Ascending aorta (tissue), 2 donors: ENCODE data around the gene GRIN1. TPM values are rescaled to one million over a fixed set of nuclear protein-coding genes. Genes with fewer than 3 reads are reported as not detected.

Source experiments
- DNase-seq, 2 donors: peaks; one replicate each; pipeline ENCODE4 v3.0.0-alpha.2; 2019; ENCODE audit warnings: low spot score in 2 of 2
- H3K27ac ChIP-seq, 2 donors: fragments of 200-600 bp; sonication (generic); one replicate each; pipeline ENCODE4 v1.5.1; 2016 to 2017; ENCODE audit warnings: mild to moderate bottlenecking in 1 of 2
- H3K27me3 ChIP-seq: fragments of 200-600 bp; sonication (generic); one replicate; pipeline ENCODE4 v1.5.1; 2017
- H3K36me3 ChIP-seq, 2 donors: fragments of 200-600 bp; sonication (generic); one replicate each; pipeline ENCODE4 v1.5.1; 2016
- H3K4me1 ChIP-seq, 2 donors: fragments of 200-600 bp; sonication (generic); one replicate each; pipeline ENCODE4 v1.5.1; 2016 to 2017; ENCODE audit warnings: mild to moderate bottlenecking in 1 of 2
- H3K4me3 ChIP-seq, 2 donors: fragments of 200-600 bp; sonication (generic); one replicate each; pipeline ENCODE4 v1.5.1; 2016 to 2017; ENCODE audit warnings: mild to moderate bottlenecking in 1 of 2
- H3K9me3 ChIP-seq, 2 donors: fragments of 200-600 bp; sonication (generic); one replicate each; pipeline ENCODE4 v1.5.1; 2016
- CTCF ChIP-seq, 3 experiments: fragments of 200-600 bp in 2 of 3; fragments of 450-650 bp in 1 of 3; sonication (generic) in 2 of 3; IDR thresholded peaks; one replicate each; pipeline ENCODE4 v1.5.1; 2016 to 2019; ENCODE audit warnings: antibody characterized with exemption in 3 of 3, mild to moderate bottlenecking in 1 of 3, moderate library complexity in 1 of 3
- intact Hi-C: fragments of 100-400 bp; cut with DNase I; formaldehyde crosslinking; loops from one replicate; pipeline ENCODE4 v1.15.1; 2023
- total RNA-seq: library from RNA; depleted of rRNA; stranded (reverse); fragments of >200 nt; gene quantifications from one replicate; pipeline ENCODE4 v1.1.0, GENCODE V29; 2016

GRIN1 gene
- total RNA-seq, 1 donor from 2014 or later = not detected

GRCh38 chr9:137147091-137147792 lies 8.3 kb downstream of the GRIN1 start:
- Histone ChIP-seq H3K4me3 (no peak overlapping the region), H3K27me3 (no peaks in the 10 kb centered on the region), H3K27ac (no peak overlapping the region), H3K4me1 (no peaks in the 10 kb centered on the region), H3K36me3 (no peaks in the 10 kb centered on the region), H3K9me3 (no peaks in the 10 kb centered on the region)
- no peak for DNase-seq
- intact Hi-C loops = no loop called here
- TF ChIP-seq CTCF (IDR thresholded peaks at IDR 0.05) = no peak

- Histone ChIP-seq H3K4me1 (no peaks in the 10 kb centered on the region), H3K9me3 (no peaks in the 10 kb centered on the region), H3K27ac (no peak overlapping the region), H3K4me3 (no peak overlapping the region), H3K36me3 (no peaks in the 10 kb centered on the region), H3K27me3 (no peaks in the 10 kb centered on the region)
- intact Hi-C loops = no loop called here
- DNase-seq = no peak
- no peak for TF ChIP-seq CTCF (IDR thresholded peaks at IDR 0.05)
Measured at GRCh38 chr9:137147793-137148160, 8.8 kb downstream of the GRIN1 start.

- H3K36me3 ChIP-seq = no peaks in the 10 kb centered on the region
- intact Hi-C loops = no loop called here
- H3K4me3 ChIP-seq = no peak overlapping the region
- no peak overlapping the region for H3K27ac ChIP-seq
- no peaks in the 10 kb centered on the region for H3K27me3 ChIP-seq
- H3K9me3 ChIP-seq = no peaks in the 10 kb centered on the region
- DNase-seq = no peak
- TF ChIP-seq CTCF (IDR thresholded peaks at IDR 0.05) = no peak
- H3K4me1 ChIP-seq = no peaks in the 10 kb centered on the region
Measured at GRCh38 chr9:137148242-137148641, 9.3 kb downstream of the GRIN1 start.

- no peaks in the 10 kb centered on the region for H3K9me3 ChIP-seq
- no peak overlapping the region for H3K27ac ChIP-seq
- intact Hi-C loops = no loop called here
- no peaks in the 10 kb centered on the region for H3K36me3 ChIP-seq
- H3K4me3 ChIP-seq = no peak overlapping the region
- H3K4me1 ChIP-seq = no peaks in the 10 kb centered on the region
- TF ChIP-seq CTCF (IDR thresholded peaks at IDR 0.05) = no peak
- no peak for DNase-seq
- H3K27me3 ChIP-seq = no peaks in the 10 kb centered on the region
Measured at GRCh38 chr9:137148661-137149060, 9.7 kb downstream of the GRIN1 start.

GRCh38 chr9:137149363-137149762 lies 10.4 kb downstream of the GRIN1 start:
- intact Hi-C loops = no loop called here
- no peak for TF ChIP-seq CTCF (IDR thresholded peaks at IDR 0.05)
- no peak for DNase-seq
- H3K4me3 ChIP-seq = no peak overlapping the region
- H3K9me3 ChIP-seq = no peaks in the 10 kb centered on the region
- H3K4me1 ChIP-seq = no peaks in the 10 kb centered on the region
- no peaks in the 10 kb centered on the region for H3K27me3 ChIP-seq
- H3K27ac ChIP-seq = no peak overlapping the region
- H3K36me3 ChIP-seq = no peaks in the 10 kb centered on the region
